Activated naive CD8-positive, alpha-beta T cell treated with anti-CD3 and anti-CD28 coated beads, Interleukin-2, amount 10 ng/mL, durations not matched to agents 7 days and 5 days (primary cell): ENCODE data around the gene PSME2. TPM values are rescaled to one million over a fixed set of nuclear protein-coding genes. Genes with fewer than 3 reads are reported as not detected.
A peak's percentile ranks its signal among the peaks of the same experiment; 100 is the strongest.

Experiments used
- ATAC-seq: fragments of 150-1000 bp; cut with Tn5 transposase; one replicate; pipeline ENCODE4 v1.10.0; 2021; ENCODE audit warnings: low read depth, moderate library complexity
- POLR2A ChIA-PET: fragments of 350-600 bp; sonication (Branson Sonifier 250); formaldehyde crosslinking; loops from one replicate; lab custom pipeline; 2021; ENCODE audit warnings: antibody characterized with exemption; lab: Charles Lee
- DNase-seq: peaks from one replicate; pipeline ENCODE4 v3.0.0; 2021
- H3K27ac Mint-ChIP-seq: one replicate; pipeline ENCODE4 v1.8.0; 2022; ENCODE audit warnings: mild to moderate bottlenecking, mixed read lengths
- H3K27me3 Mint-ChIP-seq: one replicate; pipeline ENCODE4 v1.8.0; 2022; ENCODE audit warnings: mild to moderate bottlenecking, moderate library complexity, mixed read lengths
- H3K36me3 Mint-ChIP-seq: one replicate; pipeline ENCODE4 v1.8.0; 2021; ENCODE audit warnings: mild to moderate bottlenecking, mixed read lengths
- H3K4me1 Mint-ChIP-seq: one replicate; pipeline ENCODE4 v1.8.0; 2021; ENCODE audit warnings: mixed read lengths
- H3K4me3 Mint-ChIP-seq: one replicate; pipeline ENCODE4 v1.8.0; 2022; ENCODE audit warnings: mild to moderate bottlenecking, moderate library complexity, mixed read lengths
- H3K9me3 Mint-ChIP-seq: one replicate; pipeline ENCODE4 v1.8.0; 2021; ENCODE audit warnings: mixed read lengths
- total RNA-seq, 2 experiments: library from RNA; stranded (reverse); gene quantifications; one replicate each; pipeline ENCODE4 v1.2.3, GENCODE V29; 2021

The PSME2 gene
- total RNA-seq, 2 experiments from 2014 or later = 406 to 414 TPM

DNA sequence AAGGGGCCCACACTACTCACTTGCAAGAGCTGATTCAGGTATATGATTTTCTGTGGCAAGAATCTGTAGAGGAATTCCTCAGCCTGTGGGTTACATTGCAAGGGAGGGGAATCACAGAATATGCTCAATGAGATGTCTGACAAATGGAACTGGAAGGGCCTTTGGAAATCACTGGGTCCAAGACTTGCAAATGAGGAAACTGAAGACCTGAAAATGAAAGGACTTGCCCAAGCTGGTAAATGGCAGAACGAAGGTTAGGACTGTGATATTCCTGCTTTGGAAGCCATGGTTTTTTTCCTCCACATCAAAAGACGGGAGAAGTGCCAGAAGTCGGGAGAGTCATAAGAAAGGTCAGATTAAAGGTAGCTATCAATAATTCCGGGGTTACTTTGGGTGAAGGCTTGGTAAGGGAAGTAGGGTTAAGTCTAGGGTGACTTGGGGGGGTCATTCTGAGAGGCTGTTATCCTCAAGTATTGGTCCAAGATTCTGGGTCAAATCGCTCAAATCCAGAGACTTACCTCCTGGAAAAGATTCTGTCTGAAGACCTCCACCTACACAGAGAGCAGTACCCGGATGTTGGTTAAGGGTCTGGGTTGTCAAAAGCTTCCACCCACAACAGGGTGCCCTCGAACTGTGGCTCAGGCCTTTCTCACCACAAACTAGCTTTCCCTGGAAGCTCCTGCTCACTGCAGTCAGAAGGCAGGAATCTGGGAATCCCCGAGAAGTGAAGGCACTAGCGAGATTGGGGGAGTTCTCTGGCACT, 539 bp downstream of the PSME2 start:
- Mint-ChIP-seq H3K27ac (peak overlapping the region; percentile 96), H3K9me3 (no peaks in the 10 kb centered on the region)
- POLR2A ChIA-PET = interaction anchor here (0.5 to 14.1 kb wide), 16 partner anchors 9 to 284 kb away, joined by 3 to 347 read pairs (median 10); partner anchors contain the start of genes CBLN3, CHMP4A, DCAF11 and IRF9

DNA sequence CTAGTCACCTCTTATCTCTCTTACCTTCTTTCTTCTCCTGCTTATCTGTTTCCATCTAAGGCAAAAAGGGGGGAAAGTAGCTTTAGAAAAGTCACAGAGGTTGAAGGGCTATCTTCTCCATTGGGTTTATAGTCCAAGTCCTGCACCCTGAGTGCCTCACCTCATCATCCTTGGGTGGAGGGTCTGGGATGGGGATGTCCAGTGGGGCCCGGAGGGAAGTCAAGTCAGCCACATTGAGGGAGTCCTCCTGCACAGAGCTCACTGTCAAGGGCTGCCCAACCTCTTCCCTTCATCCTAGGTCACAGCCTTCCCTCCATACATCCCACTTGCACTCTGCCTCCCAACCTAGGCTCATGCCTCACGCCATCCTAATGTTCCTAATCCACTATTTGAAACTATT, 1.2 kb downstream of the PSME2 start:
- POLR2A ChIA-PET = interaction anchor here (2.3 to 14.1 kb wide), 10 partner anchors 8 to 97 kb away, joined by 9 to 347 read pairs (median 21); partner anchors contain the start of genes DCAF11, IRF9, NRL and PCK2
- DNase-seq (no peak), ATAC-seq (no peak)
- H3K9me3 Mint-ChIP-seq = no peaks in the 10 kb centered on the region
- H3K36me3 Mint-ChIP-seq = peaks cover 40% of the 10 kb centered on the region
- H3K27me3 Mint-ChIP-seq = no peaks in the 10 kb centered on the region
- peaks cover 53% of the 10 kb centered on the region for H3K4me1 Mint-ChIP-seq
- peak overlapping the region; percentile 94 for H3K4me3 Mint-ChIP-seq
- H3K27ac Mint-ChIP-seq = peak overlapping the region; percentile 96

More for the DNA sequence above, 539 bp downstream of the PSME2 start:
- DNase-seq (no peak), ATAC-seq (no peak)
- H3K27me3 Mint-ChIP-seq = no peaks in the 10 kb centered on the region
- peaks cover 40% of the 10 kb centered on the region for H3K36me3 Mint-ChIP-seq
- peak overlapping the region; percentile 94 for H3K4me3 Mint-ChIP-seq
- H3K4me1 Mint-ChIP-seq = peaks cover 56% of the 10 kb centered on the region

DNA sequence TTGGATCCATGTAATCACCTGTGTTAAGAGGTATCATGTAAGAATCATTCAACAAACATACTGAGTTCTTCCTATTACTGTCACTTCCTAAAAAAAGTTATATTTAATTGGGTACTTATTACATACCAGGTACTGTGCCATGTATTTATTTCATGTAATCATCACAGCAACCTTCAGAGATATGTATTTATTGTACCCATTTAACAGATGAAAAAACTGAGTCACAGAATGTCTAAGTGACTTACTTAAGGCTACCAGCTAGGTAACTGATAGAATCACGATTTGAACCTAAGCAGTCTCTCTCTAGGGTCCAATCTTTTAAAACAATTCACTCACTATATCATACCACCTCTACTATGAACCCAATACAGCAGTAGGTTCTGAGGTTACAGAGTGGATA, 2.0 kb downstream of the PSME2 start:
- H3K27ac Mint-ChIP-seq = peak overlapping the region; percentile 44
- POLR2A ChIA-PET = interaction anchor here (1.0 to 14.1 kb wide), 4 partner anchors 8 to 21 kb away, joined by 4 to 347 read pairs (median 18); partner anchors contain the start of genes IRF9 and PSME1

DNA sequence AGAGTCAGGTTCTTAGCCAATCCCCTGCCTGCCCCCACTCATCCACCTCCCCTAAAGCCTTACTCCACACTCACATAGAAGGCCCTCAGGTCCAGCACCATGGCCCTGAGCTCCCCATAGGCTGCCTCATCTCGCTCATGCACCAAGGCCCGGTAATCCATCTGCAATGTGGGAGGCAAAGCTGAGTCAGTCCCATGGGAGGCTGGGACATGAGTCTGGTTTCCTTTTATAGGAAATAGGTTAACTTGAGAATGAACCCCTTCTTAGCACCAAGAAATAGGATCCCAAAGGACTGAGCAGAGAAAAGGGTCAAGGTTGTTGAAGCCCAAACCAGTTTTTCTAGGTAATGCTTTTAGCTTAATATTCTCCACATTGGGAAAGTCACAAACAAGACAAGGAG, 2.9 kb downstream of the PSME2 start:
- POLR2A ChIA-PET = interaction anchor here (0.9 to 14.1 kb wide), 3 partner anchors 7 to 29 kb away, joined by 4 to 347 read pairs (median 4); partner anchors contain the start of genes DCAF11, IRF9, NRL and PSME1
- Mint-ChIP-seq H3K27me3 (no peaks in the 10 kb centered on the region), H3K27ac (peak overlapping the region; percentile 54), H3K4me1 (peaks cover 51% of the 10 kb centered on the region), H3K9me3 (no peaks in the 10 kb centered on the region), H3K4me3 (peak overlapping the region; percentile 7), H3K36me3 (peaks cover 47% of the 10 kb centered on the region)
- DNase-seq (no peak), ATAC-seq (no peak)

More for the DNA sequence above, 2.0 kb downstream of the PSME2 start:
- Mint-ChIP-seq H3K9me3 (no peaks in the 10 kb centered on the region), H3K27me3 (no peaks in the 10 kb centered on the region), H3K4me1 (peaks cover 51% of the 10 kb centered on the region), H3K36me3 (peaks cover 41% of the 10 kb centered on the region), H3K4me3 (peak overlapping the region; percentile 56)
- DNase-seq = no peak
- ATAC-seq = no peak

- Mint-ChIP-seq H3K27ac (peak within 1 kb of the TSS; percentile 98), H3K27me3 (no peaks in the 10 kb centered on the region), H3K4me3 (peak within 1 kb of the TSS; percentile 100), H3K4me1 (peaks cover 63% of the 10 kb centered on the region), H3K9me3 (no peaks in the 10 kb centered on the region), H3K36me3 (peaks cover 57% of the 10 kb centered on the region)
- DNase-seq (peak; percentile 96), ATAC-seq (peak; percentile 91)
- POLR2A ChIA-PET = interaction anchor here (0.5 to 14.1 kb wide), 18 partner anchors 9 to 102 kb away, joined by 3 to 347 read pairs (median 6); partner anchors contain the start of genes CHMP4A, DCAF11, IRF9 and MDP1
These were observed 5.1 kb downstream of the PSME2 start, which contains the start of gene EMC9 for GRCh38 chr14:24141097-24141880. TSS of gene EMC9 (minus strand) at chr14:24141591. CDS start at chr14:24141304, 287 bp downstream.

GRCh38 chr14:24139272-24139934, 7.0 kb downstream of the PSME2 start:
- Mint-ChIP-seq H3K9me3 (no peaks in the 10 kb centered on the region), H3K27ac (peak overlapping the region; percentile 76), H3K36me3 (peaks cover 49% of the 10 kb centered on the region), H3K27me3 (no peaks in the 10 kb centered on the region), H3K4me1 (peaks cover 58% of the 10 kb centered on the region), H3K4me3 (peak overlapping the region; percentile 100)
- ATAC-seq (no peak), DNase-seq (no peak)
- POLR2A ChIA-PET = interaction anchor here (0.6 to 14.1 kb wide), 7 partner anchors 8 to 106 kb away, joined by 3 to 347 read pairs (median 94); partner anchors contain the start of genes DCAF11, IRF9, NRL and PSME2

DNA sequence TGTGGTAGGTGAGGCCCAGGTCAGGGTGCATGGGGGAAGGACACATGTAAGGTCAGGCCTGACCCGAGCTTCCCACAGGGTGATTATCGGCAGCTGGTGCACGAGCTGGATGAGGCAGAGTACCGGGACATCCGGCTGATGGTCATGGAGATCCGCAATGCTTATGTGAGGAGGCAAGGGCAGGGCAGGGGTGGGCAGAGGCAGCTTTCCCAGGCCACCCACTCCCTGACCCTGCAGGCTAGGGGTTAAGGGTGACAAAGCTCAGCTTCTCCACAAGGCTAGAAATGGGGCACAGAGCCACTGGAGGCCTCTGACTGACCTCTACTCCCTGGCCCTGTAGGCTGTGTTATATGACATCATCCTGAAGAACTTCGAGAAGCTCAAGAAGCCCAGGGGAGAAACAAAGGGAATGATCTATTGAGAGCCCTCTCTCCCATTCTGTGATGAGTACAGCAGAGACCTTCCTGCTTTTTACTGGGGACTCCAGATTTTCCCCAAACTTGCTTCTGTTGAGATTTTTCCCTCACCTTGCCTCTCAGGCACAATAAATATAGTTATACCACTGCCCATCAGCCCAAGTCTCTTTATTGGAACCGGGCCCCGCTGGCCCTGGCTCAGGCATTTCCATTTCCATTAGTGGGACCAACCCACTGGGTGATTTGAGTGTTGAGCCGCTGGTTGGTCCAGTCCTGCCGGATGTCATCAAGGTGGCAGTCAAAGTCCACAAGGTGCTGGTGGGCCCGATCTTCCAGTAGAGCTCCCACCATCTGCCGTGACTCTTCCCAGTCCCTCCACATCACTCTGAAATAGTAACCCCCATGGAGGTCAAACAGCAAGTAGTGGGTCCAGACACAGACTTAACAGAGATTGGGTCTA, 7.8 kb downstream of the PSME2 start:
- H3K27ac Mint-ChIP-seq = peak overlapping the region; percentile 76
- no peaks in the 10 kb centered on the region for H3K27me3 Mint-ChIP-seq
- POLR2A ChIA-PET = interaction anchor here (0.6 to 7.5 kb wide), 5 partner anchors 8 to 57 kb away, joined by 3 to 176 read pairs (median 94); partner anchors contain the start of genes DCAF11, IRF9, NRL and PSME2
- ATAC-seq (no peak), DNase-seq (no peak)
- H3K4me1 Mint-ChIP-seq = peaks cover 52% of the 10 kb centered on the region
- peaks cover 47% of the 10 kb centered on the region for H3K36me3 Mint-ChIP-seq
- H3K9me3 Mint-ChIP-seq = no peaks in the 10 kb centered on the region
- peak overlapping the region; percentile 100 for H3K4me3 Mint-ChIP-seq

DNA sequence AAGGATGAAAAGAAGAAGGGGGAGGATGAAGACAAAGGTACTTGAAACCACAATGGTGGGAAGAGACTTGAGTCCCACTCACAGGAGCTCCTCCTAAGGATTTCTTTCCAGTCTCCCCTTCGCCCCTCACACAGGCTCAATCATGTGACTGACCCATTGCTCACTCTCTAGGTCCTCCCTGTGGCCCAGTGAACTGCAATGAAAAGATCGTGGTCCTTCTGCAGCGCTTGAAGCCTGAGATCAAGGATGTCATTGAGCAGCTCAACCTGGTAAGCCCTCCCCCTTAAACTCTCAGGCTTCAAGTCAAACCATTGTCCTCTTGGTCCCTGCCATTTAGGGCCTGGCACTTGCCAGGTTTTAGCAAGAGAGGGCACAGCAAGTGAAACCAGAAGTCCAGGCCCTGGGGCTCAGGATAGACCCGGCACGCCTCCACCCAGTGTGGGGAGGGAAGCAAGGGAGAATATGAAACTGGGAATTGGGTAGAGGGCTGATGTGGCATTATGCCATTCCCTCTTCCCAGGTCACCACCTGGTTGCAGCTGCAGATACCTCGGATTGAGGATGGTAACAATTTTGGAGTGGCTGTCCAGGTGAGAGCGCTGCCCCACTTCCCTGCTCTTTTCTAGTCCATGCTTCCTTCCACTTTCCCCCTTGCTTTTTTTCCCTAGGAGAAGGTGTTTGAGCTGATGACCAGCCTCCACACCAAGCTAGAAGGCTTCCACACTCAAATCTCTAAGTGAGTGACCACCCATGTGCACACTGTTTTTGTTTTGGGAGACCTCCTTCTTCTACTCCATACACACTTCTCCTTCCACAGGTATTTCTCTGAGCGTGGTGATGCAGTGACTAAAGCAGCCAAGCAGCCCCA, 8.6 kb downstream of the PSME2 start:
- H3K9me3 Mint-ChIP-seq = no peaks in the 10 kb centered on the region
- H3K36me3 Mint-ChIP-seq = peaks cover 42% of the 10 kb centered on the region
- H3K27me3 Mint-ChIP-seq = no peaks in the 10 kb centered on the region
- peaks cover 47% of the 10 kb centered on the region for H3K4me1 Mint-ChIP-seq
- ATAC-seq = no peak
- DNase-seq = no peak
- H3K4me3 Mint-ChIP-seq = peak overlapping the region; percentile 100
- peak overlapping the region; percentile 94 for H3K27ac Mint-ChIP-seq
- POLR2A ChIA-PET = interaction anchor here (1.2 to 7.5 kb wide), 11 partner anchors 9 to 76 kb away, joined by 3 to 176 read pairs (median 17); partner anchors contain the start of genes CHMP4A, DCAF11, IRF9 and NRL

- peaks cover 39% of the 10 kb centered on the region for H3K36me3 Mint-ChIP-seq
- no peaks in the 10 kb centered on the region for H3K27me3 Mint-ChIP-seq
- H3K4me1 Mint-ChIP-seq = peaks cover 50% of the 10 kb centered on the region
- no peak for DNase-seq
- POLR2A ChIA-PET = interaction anchor here (0.9 to 7.5 kb wide), 15 partner anchors 7 to 160 kb away, joined by 3 to 176 read pairs (median 13); partner anchors contain the start of genes CHMP4A, DCAF11, IRF9 and NRL
- ATAC-seq = no peak
- peak overlapping the region; percentile 94 for H3K27ac Mint-ChIP-seq
- H3K9me3 Mint-ChIP-seq = no peaks in the 10 kb centered on the region
- peak overlapping the region; percentile 96 for H3K4me3 Mint-ChIP-seq
These were observed 9.5 kb downstream of the PSME2 start for GRCh38 chr14:24136684-24137528.
